HG03378 (cell line): ENCODE measurements around the gene DTWD2.
"Not testable (repeated sequence)": the region's sequence is repeated elsewhere in the genome, so short reads cannot be mapped to it uniquely, and the experiment has no call there.

Experiments used
- ATAC-seq: cut with Tn5 transposase; IDR thresholded peaks from one replicate; pipeline ENCODE4 v1.9.1; 2021; ENCODE audit warnings: mild to moderate bottlenecking, moderate library complexity; ENCODE audit not compliant: unreplicated experiment

The DTWD2 gene

DNA sequence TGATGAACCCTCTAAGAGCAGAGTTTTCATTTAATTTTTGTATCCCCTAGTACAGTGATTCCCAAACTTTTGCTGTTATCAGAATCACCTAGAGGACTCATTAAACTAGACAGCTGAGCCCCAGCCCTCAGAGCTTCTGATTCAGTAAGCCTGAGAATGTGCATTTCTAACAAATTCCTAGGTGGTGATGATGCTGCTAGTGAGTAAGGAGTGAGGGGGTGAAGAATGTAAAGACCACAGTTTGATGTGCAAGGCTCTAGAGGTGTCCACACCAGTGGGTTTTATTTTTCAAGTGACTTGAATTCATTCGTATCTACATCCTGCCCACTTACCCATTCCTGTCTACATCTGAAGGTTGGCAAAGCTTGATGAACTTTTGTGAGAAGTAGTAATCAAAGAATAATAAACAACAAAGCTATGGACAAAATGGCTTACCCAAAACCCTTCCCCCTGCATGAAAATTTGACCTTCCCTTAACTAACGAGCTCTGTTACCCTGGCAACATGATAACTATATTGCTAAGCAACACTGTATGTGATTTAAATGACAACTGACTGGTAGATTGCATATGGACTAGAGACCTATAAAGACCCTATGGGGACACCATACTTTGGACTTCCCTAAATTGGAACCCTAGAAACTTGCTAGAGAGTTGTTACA, 35.2 kb downstream of the DTWD2 start:
- no peak for ATAC-seq

DNA sequence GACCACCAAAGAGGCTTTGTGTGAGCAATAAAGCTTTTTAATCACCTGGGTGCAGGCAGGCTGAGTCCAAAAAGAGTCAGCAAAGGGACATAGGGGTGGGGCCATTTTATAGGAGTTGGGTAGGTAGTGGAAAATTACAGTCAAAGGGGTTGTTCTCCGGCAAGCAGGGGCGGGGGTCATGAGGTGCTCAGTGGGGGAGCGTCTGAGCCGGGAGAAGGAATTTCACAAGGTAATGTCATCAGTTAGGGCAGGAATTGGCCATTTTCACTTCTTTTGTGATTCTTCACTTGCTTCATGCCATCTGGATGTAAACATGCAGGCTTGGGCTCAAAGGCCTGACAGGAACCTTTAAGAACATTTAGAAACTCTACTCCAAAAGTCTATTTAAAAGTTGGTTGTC, 36.0 kb downstream of the DTWD2 start:
- ATAC-seq: not testable (repeated sequence)

DNA sequence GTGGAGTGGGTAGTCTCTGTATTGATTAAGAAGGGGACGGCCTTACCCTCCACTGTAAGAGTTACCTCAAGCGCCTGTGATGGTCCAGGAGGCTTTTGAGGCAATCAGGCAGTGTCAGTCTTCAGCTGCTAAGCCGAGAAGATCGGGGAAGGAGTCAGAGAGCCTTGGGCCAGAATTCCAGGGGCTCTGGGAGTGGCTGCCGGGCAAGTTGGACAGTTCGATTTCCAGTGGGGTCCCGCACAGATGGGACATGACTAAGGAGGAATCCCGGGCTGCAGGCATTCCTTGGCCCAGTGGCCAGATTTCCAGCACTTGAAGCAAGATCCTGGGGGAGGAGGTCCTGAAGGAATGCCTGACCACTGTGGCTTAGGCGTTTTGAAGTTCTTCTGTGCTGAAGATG, 38.0 kb downstream of the DTWD2 start:
- ATAC-seq: not testable (repeated sequence)

DNA sequence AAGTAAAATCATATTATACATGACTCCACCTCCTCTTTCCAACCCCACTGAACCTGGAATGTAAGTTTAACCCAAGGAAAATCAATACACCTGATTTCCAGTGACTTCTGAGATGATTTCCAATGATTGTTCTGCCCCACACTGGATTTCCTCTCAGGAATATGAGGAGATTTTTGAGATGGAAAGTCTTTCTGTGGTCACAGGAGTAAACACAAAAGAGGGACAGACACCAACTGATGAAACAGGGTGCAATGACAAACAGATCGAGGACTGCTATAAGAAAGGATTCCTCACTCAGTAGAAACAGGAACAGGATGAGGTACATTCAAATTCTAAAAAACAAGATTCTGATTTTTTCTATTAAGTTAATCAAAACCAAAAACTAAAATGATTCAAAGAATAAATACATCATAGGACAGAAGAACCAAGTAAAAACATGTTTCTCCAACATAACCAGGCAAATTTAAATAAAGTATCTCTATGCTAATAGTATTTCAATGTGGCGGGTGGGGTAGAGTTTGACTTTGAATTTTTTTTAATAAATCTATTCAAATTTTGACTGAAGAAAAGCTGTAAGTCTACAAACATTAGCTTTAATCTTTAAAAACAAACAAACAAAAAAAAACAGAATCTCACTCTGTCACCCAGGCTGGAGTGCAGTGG, 42.1 kb downstream of the DTWD2 start:
- no peak for ATAC-seq

DNA sequence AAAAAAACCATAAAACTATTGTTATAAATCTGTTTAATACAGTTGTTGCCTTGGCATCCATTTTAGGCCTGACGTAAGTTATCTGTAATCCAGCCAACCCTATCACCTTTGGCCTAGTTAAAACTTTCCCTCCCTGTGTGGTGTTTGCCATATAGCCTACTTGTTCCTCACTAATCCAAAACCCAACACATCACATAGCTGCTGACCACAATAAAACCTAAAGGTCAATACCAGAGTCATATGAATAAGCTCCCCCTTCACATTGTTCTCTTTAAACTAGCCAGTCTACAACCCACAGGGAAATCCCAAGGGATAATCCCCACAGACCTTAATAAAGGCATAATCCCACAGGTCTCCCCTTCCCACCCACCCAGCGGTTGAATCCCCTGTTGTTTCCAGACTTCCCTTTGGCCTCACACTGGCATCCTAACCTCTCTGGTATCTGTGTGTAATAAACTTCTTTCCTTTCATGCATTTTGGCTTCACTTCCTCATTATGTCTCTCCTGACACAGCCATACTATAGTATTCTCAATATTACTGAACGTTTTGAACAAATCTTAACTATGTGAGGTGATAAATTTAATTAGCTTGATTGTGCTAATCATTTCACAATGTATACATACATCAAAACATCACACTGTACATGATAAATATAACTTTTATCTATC, 50.8 kb downstream of the DTWD2 start:
- ATAC-seq: peak; percentile 66

DNA sequence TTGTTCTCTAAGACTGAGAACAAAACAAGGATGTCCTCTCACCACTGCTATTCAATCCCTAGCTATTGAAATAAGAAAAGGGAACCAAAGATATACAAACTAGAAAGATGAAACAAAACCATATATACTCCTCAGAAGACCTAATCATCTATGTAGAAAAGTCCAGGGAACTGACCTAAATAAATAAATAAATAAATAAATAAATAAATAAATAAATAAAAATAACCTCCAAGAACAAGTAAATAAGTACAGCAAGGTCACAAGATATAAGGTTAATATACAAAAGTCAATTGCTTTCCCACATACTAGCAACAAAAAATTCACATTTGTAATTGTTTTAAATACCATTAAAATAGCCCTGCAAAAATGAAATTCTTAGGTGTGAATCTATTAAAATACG, 54.6 kb downstream of the DTWD2 start:
- no peak for ATAC-seq

DNA sequence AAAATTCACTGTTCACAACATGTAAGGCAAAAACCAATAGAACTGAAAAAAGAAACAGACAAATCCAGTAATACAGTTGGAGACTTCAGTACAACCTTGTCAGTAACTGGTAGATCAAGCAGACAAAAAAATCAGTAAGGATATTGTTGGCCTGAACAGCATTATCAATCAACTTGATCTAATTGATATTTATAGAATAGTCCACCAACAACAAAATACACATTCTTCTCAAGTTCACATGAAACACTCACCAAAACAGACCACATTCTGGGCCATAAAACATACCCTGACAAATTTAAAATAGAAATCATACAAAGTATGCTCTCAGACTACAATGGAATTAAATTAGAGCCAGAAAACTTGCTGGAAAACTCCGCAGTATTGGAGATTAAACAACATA, 56.8 kb downstream of the DTWD2 start:
- ATAC-seq: no peak

DNA sequence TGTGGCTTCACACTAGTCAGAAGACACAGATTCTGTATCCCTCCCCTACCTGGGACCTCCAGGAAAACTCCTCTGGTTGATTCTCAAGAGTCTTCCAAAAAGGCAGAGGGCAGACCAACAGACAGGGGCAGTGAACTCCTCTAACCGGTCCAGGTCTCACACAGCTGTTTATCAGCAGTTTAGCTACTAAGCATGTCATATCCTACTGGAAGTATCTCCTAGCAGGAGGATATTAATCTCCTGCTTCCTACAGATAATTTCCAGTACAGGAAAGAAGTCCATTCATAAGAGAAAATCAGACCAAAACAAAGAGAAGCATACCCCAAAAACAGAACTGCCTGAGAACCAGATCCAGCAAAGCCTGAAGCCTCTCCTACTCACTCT, 64.3 kb downstream of the DTWD2 start:
- ATAC-seq: no peak

DNA sequence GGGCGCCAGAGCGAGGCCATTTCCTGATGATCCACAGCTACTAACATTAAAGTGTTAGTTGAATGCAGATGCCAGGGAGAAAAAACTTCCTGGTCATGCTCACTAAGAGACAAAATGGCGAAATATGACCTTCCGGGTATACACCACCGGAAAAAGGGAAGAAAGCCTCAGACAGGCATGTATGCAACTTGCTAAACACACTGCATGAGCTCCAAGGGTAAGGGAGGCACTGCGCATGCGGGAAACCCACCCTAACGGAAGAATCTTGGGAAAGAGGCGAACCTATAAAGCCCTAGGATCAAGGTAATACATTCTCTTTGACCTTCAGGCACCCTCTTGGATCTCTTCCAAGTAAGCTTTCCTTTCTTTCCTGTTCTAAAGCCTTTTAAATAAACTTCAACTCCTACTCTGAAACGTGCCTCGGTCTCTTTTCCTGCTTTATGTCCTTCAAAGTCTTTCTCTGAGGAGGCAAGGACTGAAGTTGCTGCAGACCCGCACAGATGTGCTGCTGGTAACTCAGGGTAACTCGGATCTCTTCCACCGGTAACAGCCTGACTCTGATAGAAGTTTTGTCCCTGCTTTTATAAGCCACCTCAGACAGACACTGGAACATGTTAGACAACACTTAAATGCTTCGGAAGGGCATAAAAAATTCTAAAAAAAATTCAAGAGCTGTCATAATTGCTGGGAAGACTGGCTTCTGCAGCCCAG, 64.9 kb downstream of the DTWD2 start:
- ATAC-seq: no peak

DNA sequence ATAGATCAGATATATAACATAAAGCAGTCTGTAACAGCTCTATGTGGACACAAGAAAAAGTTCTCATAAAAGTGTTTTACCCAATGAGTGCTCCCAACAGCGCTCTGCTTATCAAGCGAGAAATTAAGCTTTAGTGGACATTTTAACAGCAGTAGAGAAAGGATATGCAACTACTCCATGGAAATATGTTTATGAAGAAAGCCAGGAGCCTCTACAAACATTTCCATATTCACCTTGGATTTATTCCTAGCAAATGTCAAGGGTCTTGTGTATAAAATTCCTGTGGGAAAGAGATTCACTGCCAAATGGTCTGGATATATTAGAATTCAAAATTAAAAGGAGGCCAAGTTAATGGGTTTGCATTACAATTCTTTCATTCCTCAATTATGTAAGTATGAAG, 66.5 kb downstream of the DTWD2 start:
- ATAC-seq: no peak

DNA sequence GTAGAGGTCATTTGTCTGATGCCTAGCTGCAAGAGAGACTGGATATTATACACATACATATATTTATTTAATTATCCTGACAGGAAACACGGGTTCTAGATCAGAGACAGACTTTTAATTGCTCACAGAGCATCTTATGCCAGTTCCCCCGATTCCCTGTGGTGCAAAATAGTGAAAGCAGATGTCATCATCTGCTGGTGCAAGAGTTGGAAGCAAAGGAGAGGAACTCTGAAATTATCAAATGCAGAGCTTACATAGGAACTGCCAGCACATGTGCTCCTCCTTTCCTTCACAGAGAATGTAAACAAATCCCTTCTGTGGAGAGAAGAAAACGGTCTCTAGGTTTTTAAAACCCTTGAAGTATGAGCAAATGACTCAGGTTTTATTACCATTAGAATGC, 69.3 kb downstream of the DTWD2 start:
- ATAC-seq: no peak

DNA sequence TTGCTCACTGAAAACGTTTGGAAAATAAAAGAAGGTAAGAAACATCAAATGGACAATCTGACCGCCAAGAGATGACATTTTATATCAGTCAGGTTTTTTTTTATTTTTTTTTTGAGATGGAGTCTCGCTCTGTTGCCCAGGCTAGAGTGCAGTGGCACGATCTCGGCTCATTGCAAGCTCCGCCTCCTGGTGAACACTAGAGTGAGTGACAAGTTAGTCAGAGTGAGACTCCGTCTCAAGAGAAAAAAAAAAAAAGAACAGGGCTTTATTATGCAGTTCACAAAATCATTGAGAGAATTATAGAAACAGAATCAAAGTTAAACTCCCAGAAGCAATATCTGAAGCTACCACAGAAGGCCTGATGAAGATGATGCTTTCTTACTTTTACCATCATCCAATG, 70.1 kb downstream of the DTWD2 start:
- peak; percentile 62 for ATAC-seq

DNA sequence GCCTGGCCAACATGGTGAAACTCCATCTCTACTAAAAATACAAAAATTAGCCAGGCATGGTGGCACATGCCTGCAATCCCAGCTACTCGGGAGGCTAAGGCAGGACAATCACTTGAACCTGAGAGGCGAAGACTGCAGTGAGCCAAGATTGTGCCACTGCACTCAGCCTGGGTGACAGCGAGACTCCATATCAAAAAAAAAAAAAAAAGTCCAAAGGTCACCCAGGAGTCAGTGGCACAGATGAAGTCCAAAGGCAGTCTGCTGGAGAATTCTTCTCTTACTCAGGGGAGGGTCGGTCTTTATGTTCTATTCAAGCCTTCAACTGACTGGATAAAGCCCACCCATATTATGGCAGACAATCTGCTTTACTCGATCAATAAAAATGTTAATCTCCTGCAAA, 80.8 kb downstream of the DTWD2 start:
- not testable (repeated sequence) for ATAC-seq

DNA sequence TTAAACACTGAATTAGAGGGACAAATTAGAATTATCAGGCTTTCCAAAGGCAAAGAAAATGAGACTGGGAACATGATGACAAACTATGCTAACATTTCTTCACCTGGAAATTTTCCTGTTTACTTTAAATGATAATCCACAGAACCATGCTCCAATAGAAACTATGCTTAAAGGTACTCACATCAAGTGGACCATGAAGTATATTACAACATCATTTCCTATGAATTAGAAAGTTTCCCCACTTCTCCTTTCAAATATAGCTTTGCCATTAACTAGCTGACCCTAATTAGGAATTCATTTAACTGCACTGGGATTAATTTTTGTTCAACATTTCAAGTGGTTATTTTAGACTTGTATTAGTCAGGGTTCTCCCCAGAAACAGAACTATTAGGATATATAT, 81.4 kb downstream of the DTWD2 start:
- no peak for ATAC-seq

DNA sequence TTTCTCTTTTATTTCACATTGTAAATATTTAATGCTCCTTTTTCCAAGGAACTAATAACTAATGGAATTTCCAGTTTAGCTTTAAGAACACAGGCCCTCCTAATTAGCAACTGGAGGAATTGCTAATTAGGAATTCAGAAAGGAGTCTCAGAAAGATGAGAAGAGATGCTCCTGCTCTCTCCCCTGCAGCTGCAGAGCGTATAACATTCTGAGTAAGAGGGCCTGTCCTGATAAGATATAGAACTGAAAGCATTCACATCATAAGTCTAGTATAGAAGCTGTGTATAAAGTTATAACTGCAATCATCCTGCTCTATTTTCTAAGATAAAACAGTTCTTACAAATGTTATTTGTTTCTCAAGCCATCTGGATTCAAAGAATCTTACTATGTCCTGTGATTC, 83.2 kb downstream of the DTWD2 start:
- no peak for ATAC-seq

DNA sequence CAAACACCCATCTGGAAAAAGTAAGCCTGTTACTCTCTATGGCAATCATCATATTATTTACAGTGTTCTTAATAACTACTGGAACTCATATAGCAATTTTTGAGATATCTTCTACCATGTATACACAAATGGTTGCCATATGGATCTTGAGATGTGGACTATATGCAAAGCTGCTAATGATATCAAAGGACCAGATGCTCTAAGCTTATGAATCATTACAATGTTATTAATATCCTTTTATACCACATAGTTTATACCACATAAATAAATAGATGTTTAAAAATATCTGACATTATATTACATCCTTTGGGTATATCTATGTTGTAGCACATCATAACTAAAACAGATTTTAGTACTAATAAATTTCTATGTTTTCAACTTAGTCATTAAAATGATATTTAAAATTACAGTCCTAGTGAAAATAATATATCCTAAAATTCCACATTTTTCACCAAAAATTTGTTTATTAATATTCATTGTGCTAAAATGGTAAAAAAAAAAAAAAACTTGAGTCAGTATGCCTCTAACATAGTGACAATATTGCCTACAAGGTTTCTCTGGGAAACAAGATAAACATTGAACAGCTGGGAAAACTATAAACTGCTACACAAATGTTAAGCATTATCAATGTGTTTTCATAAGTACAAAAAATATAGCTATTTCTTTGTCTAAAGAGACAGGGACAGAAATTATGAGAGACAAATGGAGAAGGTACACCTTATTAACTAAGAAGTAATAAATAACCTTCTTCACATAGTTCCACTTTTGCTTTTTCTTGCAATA, 85.5 kb downstream of the DTWD2 start:
- no peak for ATAC-seq

DNA sequence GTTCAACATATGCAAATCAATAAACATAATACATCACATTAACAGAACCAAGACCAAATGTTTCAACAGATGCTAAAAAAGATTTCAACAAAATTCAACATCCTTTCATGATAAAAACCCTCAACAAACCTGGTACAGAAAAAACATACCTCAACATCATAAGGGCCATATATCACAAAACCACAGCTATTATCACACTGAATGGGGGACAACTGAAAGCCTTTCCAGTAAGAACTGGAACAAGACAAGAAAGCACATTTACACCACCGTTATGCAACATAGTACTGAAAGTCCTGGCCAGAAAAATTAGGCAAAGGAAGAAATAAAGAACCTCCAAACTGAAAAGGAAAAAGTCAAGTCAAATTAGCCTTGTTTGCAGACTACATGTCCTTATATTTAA, 93.6 kb downstream of the DTWD2 start:
- no peak for ATAC-seq

DNA sequence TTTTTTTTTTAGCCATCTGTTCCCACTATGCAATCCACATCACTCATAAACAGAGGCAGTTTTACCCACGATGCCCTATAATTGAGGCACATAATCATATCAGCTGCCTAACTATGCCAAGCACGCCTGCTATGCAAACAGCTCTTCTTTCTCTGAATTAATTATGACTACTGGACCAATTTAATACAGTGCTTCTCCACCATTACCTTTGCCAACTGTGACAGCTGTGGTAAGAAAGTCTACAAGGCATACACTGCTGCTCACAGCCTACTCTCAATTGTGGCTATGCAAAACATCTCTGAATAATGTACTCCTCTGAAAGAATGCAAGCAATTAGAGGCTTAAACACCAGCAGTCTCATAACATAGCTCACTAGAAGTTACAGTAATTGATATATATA, 97.1 kb downstream of the DTWD2 start:
- ATAC-seq: no peak

DNA sequence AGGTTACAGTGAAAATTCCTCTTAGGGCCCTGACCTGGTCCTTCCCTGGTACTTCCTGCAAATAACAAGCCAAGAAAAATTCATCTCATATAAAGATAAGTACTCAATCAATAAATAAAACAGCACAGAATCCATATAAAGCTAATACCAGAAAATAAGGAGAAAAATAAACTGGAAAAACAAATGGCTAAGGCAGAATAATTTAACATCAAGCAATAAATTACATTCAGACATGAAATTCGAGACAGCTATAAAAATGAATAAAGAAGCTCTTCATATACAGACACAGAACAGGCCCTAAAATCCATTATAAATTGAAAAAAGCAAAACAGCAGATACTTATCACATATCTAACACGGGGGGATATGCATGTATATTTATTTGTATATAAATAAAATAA, 99.2 kb downstream of the DTWD2 start:
- ATAC-seq: no peak

DNA sequence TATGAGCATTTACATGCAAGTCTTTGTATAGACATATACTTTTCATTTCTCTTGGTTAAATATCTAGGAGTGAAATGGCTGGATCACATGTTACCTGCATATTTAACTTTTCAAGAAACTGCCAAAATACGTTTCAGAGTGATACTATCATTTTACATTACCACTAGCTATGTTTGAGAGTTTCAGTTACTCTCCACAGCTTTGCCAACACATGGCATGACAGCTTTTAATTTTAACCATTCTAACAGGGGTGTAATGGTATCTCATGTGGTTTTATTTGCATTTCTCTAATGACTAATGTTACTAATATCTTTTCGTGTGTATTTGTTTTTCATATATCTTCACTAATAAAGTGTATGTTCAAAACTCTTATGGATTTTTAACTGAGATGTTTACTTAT, 99.8 kb downstream of the DTWD2 start:
- no peak for ATAC-seq

DNA sequence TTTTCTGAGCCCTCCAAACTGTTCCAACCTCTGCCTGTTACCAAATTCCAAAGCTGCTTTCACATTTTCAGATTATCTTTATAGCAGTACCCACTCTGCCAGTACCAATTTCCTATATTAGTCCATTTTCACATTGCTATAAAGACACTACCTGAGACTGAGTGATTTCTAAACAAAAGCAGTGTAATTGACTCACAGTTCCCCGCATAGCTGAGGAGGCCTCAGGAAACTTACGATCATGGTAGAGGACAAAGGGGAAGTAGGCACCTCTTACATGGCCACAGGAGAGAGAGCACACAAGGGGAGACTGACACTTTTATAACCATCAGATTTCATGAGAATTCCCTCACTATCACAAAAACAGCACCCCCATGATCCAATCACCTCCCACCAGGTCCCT, 105.0 kb downstream of the DTWD2 start:
- ATAC-seq: no peak
